ENCODE measurements around the gene ARX. TPM values are rescaled to one million over a fixed set of nuclear protein-coding genes. Genes with fewer than 3 reads are reported as not detected.

Gene ARX
- total and polyA plus RNA-seq, 5 donors from 2014 or later = not detected

DNA sequence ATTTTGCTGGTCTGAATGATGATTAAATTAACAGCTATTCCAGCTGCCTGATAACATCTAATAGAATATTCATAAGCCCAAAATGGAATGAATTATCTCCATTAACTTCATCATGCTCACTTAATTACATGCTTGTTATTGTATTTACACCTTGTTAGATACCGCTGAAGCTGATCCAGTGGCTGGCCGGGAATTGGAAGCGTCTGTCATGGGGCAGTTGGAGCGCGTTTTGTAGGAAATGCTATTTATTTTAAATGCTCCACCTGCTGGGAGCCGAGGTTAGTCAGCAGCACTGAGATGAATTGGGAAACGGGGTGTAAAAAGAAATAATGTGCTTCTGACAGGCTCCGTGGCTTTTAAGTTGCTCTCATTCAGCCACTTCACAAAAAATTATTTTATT, 25.2 kb downstream of the ARX start:
- Mint-ChIP-seq H3K36me3 (peaks cover 6% of the 10 kb centered on the region), H3K4me3 (no peak overlapping the region), H3K4me1 (no peaks in the 10 kb centered on the region), H3K27me3 (no peaks in the 10 kb centered on the region), H3K9me3 (no peaks in the 10 kb centered on the region), H3K27ac (no peak overlapping the region)
- ATAC-seq (ENCODE audit: low read depth in 2 of 2) = no peak
- H3K4me3 ChIP-seq (ENCODE audit: low read depth, low read length) = no peak overlapping the region
- no peak overlapping the region for H3K27ac ChIP-seq (ENCODE audit: insufficient read depth, low read length, poor library complexity, severe bottlenecking)
- no peaks in the 10 kb centered on the region for H3K36me3 ChIP-seq (ENCODE audit: control insufficient read depth, insufficient read depth, low read length)
- no peak for DNase-seq
- no peaks in the 10 kb centered on the region for H3K9me3 ChIP-seq (ENCODE audit: control insufficient read depth in 2 of 2, low read length in 2 of 2)
- H3K4me1 ChIP-seq (ENCODE audit: control insufficient read depth, insufficient read depth, low read length, poor library complexity, severe bottlenecking) = no peaks in the 10 kb centered on the region
- H3K27me3 ChIP-seq (ENCODE audit: control insufficient read depth, insufficient read depth, low read length) = no peaks in the 10 kb centered on the region

DNA sequence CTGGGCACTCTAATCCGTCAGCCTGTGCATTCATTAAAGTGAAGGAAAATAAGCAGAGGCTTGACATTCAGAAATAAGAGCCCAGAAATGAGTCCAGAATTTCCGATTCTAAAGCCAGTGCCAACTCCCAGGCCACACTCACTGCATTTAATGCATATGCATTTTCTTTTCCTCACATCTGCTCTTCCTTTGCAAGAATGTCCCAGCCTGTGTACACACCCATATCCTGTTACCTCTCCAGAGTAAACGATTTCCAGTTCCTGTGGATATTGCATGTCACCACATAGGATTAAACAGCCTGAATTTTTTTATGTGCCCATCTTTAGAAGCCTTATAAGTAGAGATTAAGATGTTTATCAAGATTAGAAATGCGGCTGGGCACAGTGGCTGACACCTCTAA, 27.5 kb downstream of the ARX start:
- no peak overlapping the region for H3K27ac Mint-ChIP-seq
- Histone ChIP-seq H3K27ac (ENCODE audit: insufficient read depth, low read length, poor library complexity, severe bottlenecking) (no peak overlapping the region), H3K4me3 (ENCODE audit: low read depth, low read length) (no peak overlapping the region), H3K9me3 (ENCODE audit: control insufficient read depth in 2 of 2, low read length in 2 of 2) (no peaks in the 10 kb centered on the region), H3K4me1 (ENCODE audit: control insufficient read depth, insufficient read depth, low read length, poor library complexity, severe bottlenecking) (no peaks in the 10 kb centered on the region), H3K36me3 (ENCODE audit: control insufficient read depth, insufficient read depth, low read length) (no peaks in the 10 kb centered on the region), H3K27me3 (ENCODE audit: control insufficient read depth, insufficient read depth, low read length) (no peaks in the 10 kb centered on the region)
- DNase-seq = no peak
- no peak overlapping the region for H3K4me3 Mint-ChIP-seq
- no peak for ATAC-seq (ENCODE audit: low read depth in 2 of 2)
- H3K36me3 Mint-ChIP-seq = peaks cover 6% of the 10 kb centered on the region
- H3K4me1 Mint-ChIP-seq = no peaks in the 10 kb centered on the region
- no peaks in the 10 kb centered on the region for H3K27me3 Mint-ChIP-seq
- H3K9me3 Mint-ChIP-seq = no peaks in the 10 kb centered on the region

DNA sequence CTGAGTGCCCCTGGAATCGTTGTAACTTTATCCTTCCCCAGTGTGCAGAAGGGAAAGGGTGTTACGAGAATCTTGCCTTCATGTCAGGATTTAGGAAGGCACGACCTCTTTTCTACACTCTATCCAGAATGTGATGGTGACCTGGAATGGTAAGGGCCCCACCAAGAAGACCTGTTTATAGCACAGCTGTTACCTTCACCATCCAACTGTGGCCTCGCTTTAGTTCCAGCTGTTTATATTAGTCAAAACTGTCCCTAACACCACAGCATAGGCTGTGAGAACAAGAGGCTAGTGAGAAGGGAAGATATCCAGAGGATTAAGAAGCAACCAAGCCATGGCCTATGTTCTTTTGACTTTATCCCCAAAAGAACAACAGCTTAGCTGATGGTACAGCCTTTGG, 28.0 kb downstream of the ARX start:
- Mint-ChIP-seq H3K36me3 (peaks cover 6% of the 10 kb centered on the region), H3K4me3 (no peak overlapping the region), H3K4me1 (no peaks in the 10 kb centered on the region), H3K27ac (no peak overlapping the region), H3K27me3 (no peaks in the 10 kb centered on the region), H3K9me3 (no peaks in the 10 kb centered on the region)
- Histone ChIP-seq H3K9me3 (ENCODE audit: control insufficient read depth in 2 of 2, low read length in 2 of 2) (no peaks in the 10 kb centered on the region), H3K36me3 (ENCODE audit: control insufficient read depth, insufficient read depth, low read length) (no peaks in the 10 kb centered on the region), H3K27ac (ENCODE audit: insufficient read depth, low read length, poor library complexity, severe bottlenecking) (no peak overlapping the region), H3K27me3 (ENCODE audit: control insufficient read depth, insufficient read depth, low read length) (no peaks in the 10 kb centered on the region), H3K4me3 (ENCODE audit: low read depth, low read length) (no peak overlapping the region), H3K4me1 (ENCODE audit: control insufficient read depth, insufficient read depth, low read length, poor library complexity, severe bottlenecking) (no peaks in the 10 kb centered on the region)
- ATAC-seq (ENCODE audit: low read depth in 2 of 2) = no peak
- no peak for DNase-seq

- H3K27me3 Mint-ChIP-seq = no peaks in the 10 kb centered on the region
- no peaks in the 10 kb centered on the region for H3K9me3 Mint-ChIP-seq
- Histone ChIP-seq H3K9me3 (ENCODE audit: control insufficient read depth in 2 of 2, low read length in 2 of 2) (no peaks in the 10 kb centered on the region), H3K36me3 (ENCODE audit: control insufficient read depth, insufficient read depth, low read length) (no peaks in the 10 kb centered on the region), H3K4me3 (ENCODE audit: low read depth, low read length) (no peak overlapping the region), H3K4me1 (ENCODE audit: control insufficient read depth, insufficient read depth, low read length, poor library complexity, severe bottlenecking) (no peaks in the 10 kb centered on the region), H3K27me3 (ENCODE audit: control insufficient read depth, insufficient read depth, low read length) (no peaks in the 10 kb centered on the region), H3K27ac (ENCODE audit: insufficient read depth, low read length, poor library complexity, severe bottlenecking) (no peak overlapping the region)
- no peak overlapping the region for H3K27ac Mint-ChIP-seq
- H3K4me3 Mint-ChIP-seq = no peak overlapping the region
- no peak for DNase-seq
- no peaks in the 10 kb centered on the region for H3K4me1 Mint-ChIP-seq
- H3K36me3 Mint-ChIP-seq = peaks cover under 1% of the 10 kb centered on the region
- no peak for ATAC-seq (ENCODE audit: low read depth in 2 of 2)
Measured at GRCh38 chrX:24985120-24985519, 30.6 kb downstream of the ARX start.

DNA sequence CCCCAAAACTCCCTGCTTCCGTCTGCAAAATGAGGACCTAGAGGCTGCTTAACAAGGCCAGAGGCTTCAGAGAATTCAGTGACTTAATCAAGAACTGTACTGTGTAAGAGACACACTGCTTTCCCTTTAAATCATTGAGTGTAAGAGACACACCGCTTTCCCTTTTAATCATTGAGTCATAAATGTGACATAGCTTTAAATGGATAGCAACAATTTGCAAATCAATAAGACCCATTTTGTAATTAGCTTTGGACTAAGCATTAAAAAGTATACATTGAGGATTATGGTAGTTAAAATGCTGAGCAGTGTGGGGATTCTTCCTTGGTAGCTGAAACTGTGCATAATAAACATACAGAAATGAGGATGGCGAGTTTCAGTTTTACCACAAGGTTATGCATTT, 31.8 kb downstream of the ARX start:
- Histone ChIP-seq H3K36me3 (ENCODE audit: control insufficient read depth, insufficient read depth, low read length) (no peaks in the 10 kb centered on the region), H3K9me3 (ENCODE audit: control insufficient read depth in 2 of 2, low read length in 2 of 2) (no peaks in the 10 kb centered on the region), H3K4me1 (ENCODE audit: control insufficient read depth, insufficient read depth, low read length, poor library complexity, severe bottlenecking) (no peaks in the 10 kb centered on the region), H3K27ac (ENCODE audit: insufficient read depth, low read length, poor library complexity, severe bottlenecking) (no peak overlapping the region), H3K27me3 (ENCODE audit: control insufficient read depth, insufficient read depth, low read length) (no peaks in the 10 kb centered on the region), H3K4me3 (ENCODE audit: low read depth, low read length) (no peak overlapping the region)
- Mint-ChIP-seq H3K36me3 (no peaks in the 10 kb centered on the region), H3K27me3 (no peaks in the 10 kb centered on the region), H3K27ac (peak overlapping the region in 1 of 3 donors; percentile 60), H3K4me3 (no peak overlapping the region), H3K4me1 (no peaks in the 10 kb centered on the region), H3K9me3 (no peaks in the 10 kb centered on the region)
- no peak for ATAC-seq (ENCODE audit: low read depth in 2 of 2)
- no peak for DNase-seq

DNA sequence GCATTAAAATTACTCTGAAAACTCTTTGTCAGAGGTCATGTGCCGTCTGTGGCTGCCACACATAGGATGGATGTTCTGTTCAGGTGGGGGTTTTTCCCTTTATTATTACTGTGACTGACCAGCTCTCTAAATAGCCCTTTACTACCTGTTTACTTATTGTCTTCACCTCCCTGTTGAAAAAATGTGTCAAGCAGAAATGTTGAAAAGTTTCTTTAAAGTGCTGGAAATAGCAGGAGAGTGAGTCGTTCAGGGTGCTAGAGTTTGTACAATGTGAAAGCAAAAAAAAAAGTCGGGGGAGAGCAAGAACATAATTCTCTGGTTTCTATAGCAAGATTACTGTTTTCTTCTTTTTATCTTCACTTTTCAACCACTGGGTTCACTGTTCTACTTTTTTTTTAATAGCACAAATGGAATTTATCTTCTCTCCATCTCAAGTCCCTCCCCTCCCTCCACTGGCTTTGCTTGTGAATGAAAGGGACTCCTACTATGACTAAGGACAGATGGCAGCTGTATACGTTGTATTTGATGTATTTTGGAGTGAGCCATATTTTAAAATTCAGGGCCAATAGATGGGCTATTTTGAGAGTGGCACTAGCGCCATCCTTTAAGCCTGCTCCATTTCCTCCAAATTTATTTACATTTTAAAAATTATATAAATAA, 33.3 kb downstream of the ARX start:
- no peaks in the 10 kb centered on the region for H3K4me1 ChIP-seq (ENCODE audit: control insufficient read depth, insufficient read depth, low read length, poor library complexity, severe bottlenecking)
- no peaks in the 10 kb centered on the region for H3K27me3 Mint-ChIP-seq
- no peaks in the 10 kb centered on the region for H3K27me3 ChIP-seq (ENCODE audit: control insufficient read depth, insufficient read depth, low read length)
- no peaks in the 10 kb centered on the region for H3K9me3 Mint-ChIP-seq
- H3K36me3 Mint-ChIP-seq = no peaks in the 10 kb centered on the region
- H3K9me3 ChIP-seq (ENCODE audit: control insufficient read depth in 2 of 2, low read length in 2 of 2) = no peaks in the 10 kb centered on the region
- H3K27ac Mint-ChIP-seq = no peak overlapping the region
- H3K4me1 Mint-ChIP-seq = no peaks in the 10 kb centered on the region
- no peak overlapping the region for H3K4me3 ChIP-seq (ENCODE audit: low read depth, low read length)
- H3K36me3 ChIP-seq (ENCODE audit: control insufficient read depth, insufficient read depth, low read length) = no peaks in the 10 kb centered on the region
- ATAC-seq (ENCODE audit: low read depth in 2 of 2) (no peak), DNase-seq (no peak)
- H3K4me3 Mint-ChIP-seq = no peak overlapping the region
- no peak overlapping the region for H3K27ac ChIP-seq (ENCODE audit: insufficient read depth, low read length, poor library complexity, severe bottlenecking)

- Histone ChIP-seq H3K4me3 (ENCODE audit: low read depth, low read length) (no peak overlapping the region), H3K9me3 (ENCODE audit: control insufficient read depth in 2 of 2, low read length in 2 of 2) (no peaks in the 10 kb centered on the region), H3K36me3 (ENCODE audit: control insufficient read depth, insufficient read depth, low read length) (no peaks in the 10 kb centered on the region), H3K27ac (ENCODE audit: insufficient read depth, low read length, poor library complexity, severe bottlenecking) (no peak overlapping the region), H3K4me1 (ENCODE audit: control insufficient read depth, insufficient read depth, low read length, poor library complexity, severe bottlenecking) (no peaks in the 10 kb centered on the region), H3K27me3 (ENCODE audit: control insufficient read depth, insufficient read depth, low read length) (no peaks in the 10 kb centered on the region)
- ATAC-seq (ENCODE audit: low read depth in 2 of 2) (no peak), DNase-seq (no peak)
- Mint-ChIP-seq H3K27me3 (no peaks in the 10 kb centered on the region), H3K36me3 (peaks cover 3% of the 10 kb centered on the region), H3K4me3 (no peak overlapping the region), H3K9me3 (no peaks in the 10 kb centered on the region), H3K4me1 (no peaks in the 10 kb centered on the region), H3K27ac (no peak overlapping the region)
Measured at GRCh38 chrX:24981030-24981429, 34.7 kb downstream of the ARX start.

DNA sequence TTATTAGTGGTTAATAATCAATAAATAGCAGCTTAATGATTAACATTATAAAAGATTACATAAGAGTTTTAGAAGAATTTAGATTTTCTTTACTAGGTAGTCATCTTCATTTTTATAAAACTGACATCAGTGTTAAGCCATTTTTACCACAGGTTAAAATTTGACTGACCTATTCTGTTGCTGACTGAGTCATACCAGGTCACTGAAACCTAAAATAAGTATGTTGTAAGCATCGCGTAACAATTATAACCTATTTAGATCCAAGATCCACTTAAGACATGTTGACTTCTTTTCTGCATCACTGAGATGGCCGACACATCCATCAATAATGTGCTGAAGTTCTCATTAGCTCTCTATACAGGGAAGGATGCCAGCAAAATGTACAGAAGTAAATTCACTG, 36.7 kb downstream of the ARX start:
- no peak overlapping the region for H3K27ac ChIP-seq (ENCODE audit: insufficient read depth, low read length, poor library complexity, severe bottlenecking)
- H3K36me3 Mint-ChIP-seq = peaks cover 3% of the 10 kb centered on the region
- H3K9me3 Mint-ChIP-seq = no peaks in the 10 kb centered on the region
- H3K4me1 Mint-ChIP-seq = no peaks in the 10 kb centered on the region
- H3K36me3 ChIP-seq (ENCODE audit: control insufficient read depth, insufficient read depth, low read length) = no peaks in the 10 kb centered on the region
- no peaks in the 10 kb centered on the region for H3K27me3 ChIP-seq (ENCODE audit: control insufficient read depth, insufficient read depth, low read length)
- H3K4me1 ChIP-seq (ENCODE audit: control insufficient read depth, insufficient read depth, low read length, poor library complexity, severe bottlenecking) = no peaks in the 10 kb centered on the region
- H3K4me3 ChIP-seq (ENCODE audit: low read depth, low read length) = no peak overlapping the region
- H3K27ac Mint-ChIP-seq = no peak overlapping the region
- H3K9me3 ChIP-seq (ENCODE audit: control insufficient read depth in 2 of 2, low read length in 2 of 2) = no peaks in the 10 kb centered on the region
- H3K4me3 Mint-ChIP-seq = no peak overlapping the region
- no peaks in the 10 kb centered on the region for H3K27me3 Mint-ChIP-seq
- no peak for ATAC-seq (ENCODE audit: low read depth in 2 of 2)
- no peak for DNase-seq
